Measurements from ENCODE around the gene NID2.

DNA sequence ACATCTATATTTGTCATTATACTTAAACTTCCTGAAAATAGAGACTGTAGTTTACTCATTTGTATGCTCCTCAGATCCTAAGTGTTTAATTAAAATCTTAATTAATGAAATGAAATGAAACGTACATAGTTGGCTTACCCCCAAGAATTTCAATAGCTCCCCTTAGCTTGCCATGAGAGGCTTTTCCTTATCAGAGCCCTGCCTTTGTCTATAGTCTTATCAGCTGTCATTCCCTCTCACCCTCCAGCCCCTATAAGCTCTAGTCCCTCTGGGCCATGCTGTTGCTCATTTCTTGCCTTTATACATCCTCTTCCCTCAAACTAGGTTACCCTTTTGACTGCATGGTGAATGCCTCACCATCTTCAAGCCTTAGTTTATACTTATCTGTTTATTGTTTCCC is 80.6 kb downstream of the NID2 start:
- TF ChIP-seq, protein P1, sequence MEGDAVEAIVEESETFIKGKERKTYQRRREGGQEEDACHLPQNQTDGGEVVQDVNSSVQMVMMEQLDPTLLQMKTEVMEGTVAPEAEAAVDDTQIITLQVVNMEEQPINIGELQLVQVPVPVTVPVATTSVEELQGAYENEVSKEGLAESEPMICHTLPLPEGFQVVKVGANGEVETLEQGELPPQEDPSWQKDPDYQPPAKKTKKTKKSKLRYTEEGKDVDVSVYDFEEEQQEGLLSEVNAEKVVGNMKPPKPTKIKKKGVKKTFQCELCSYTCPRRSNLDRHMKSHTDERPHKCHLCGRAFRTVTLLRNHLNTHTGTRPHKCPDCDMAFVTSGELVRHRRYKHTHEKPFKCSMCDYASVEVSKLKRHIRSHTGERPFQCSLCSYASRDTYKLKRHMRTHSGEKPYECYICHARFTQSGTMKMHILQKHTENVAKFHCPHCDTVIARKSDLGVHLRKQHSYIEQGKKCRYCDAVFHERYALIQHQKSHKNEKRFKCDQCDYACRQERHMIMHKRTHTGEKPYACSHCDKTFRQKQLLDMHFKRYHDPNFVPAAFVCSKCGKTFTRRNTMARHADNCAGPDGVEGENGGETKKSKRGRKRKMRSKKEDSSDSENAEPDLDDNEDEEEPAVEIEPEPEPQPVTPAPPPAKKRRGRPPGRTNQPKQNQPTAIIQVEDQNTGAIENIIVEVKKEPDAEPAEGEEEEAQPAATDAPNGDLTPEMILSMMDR (IDR thresholded peaks at IDR 0.05 in 2 of 3, conservative IDR thresholded peaks at IDR 0.05 in 1 of 3; ENCODE audit: insufficient read depth in 2 of 3, low read depth in 1 of 3, low read length in 3 of 3): no peak
- TF ChIP-seq ZBTB7A (IDR thresholded peaks at IDR 0.05; ENCODE audit: borderline replicate concordance, control insufficient read depth, low read depth, low read length): no peak
- TF ChIP-seq, protein P2, sequence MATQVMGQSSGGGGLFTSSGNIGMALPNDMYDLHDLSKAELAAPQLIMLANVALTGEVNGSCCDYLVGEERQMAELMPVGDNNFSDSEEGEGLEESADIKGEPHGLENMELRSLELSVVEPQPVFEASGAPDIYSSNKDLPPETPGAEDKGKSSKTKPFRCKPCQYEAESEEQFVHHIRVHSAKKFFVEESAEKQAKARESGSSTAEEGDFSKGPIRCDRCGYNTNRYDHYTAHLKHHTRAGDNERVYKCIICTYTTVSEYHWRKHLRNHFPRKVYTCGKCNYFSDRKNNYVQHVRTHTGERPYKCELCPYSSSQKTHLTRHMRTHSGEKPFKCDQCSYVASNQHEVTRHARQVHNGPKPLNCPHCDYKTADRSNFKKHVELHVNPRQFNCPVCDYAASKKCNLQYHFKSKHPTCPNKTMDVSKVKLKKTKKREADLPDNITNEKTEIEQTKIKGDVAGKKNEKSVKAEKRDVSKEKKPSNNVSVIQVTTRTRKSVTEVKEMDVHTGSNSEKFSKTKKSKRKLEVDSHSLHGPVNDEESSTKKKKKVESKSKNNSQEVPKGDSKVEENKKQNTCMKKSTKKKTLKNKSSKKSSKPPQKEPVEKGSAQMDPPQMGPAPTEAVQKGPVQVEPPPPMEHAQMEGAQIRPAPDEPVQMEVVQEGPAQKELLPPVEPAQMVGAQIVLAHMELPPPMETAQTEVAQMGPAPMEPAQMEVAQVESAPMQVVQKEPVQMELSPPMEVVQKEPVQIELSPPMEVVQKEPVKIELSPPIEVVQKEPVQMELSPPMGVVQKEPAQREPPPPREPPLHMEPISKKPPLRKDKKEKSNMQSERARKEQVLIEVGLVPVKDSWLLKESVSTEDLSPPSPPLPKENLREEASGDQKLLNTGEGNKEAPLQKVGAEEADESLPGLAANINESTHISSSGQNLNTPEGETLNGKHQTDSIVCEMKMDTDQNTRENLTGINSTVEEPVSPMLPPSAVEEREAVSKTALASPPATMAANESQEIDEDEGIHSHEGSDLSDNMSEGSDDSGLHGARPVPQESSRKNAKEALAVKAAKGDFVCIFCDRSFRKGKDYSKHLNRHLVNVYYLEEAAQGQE (IDR thresholded peaks at IDR 0.05; ENCODE audit: borderline replicate concordance): no peak
- TF ChIP-seq, protein P2 (CRISPR knock-in tag; IDR thresholded peaks at IDR 0.05; ENCODE audit: low read depth): no peak
- TF ChIP-seq, protein P3, sequence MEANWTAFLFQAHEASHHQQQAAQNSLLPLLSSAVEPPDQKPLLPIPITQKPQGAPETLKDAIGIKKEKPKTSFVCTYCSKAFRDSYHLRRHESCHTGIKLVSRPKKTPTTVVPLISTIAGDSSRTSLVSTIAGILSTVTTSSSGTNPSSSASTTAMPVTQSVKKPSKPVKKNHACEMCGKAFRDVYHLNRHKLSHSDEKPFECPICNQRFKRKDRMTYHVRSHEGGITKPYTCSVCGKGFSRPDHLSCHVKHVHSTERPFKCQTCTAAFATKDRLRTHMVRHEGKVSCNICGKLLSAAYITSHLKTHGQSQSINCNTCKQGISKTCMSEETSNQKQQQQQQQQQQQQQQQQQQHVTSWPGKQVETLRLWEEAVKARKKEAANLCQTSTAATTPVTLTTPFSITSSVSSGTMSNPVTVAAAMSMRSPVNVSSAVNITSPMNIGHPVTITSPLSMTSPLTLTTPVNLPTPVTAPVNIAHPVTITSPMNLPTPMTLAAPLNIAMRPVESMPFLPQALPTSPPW (CRISPR knock-in tag; IDR thresholded peaks at IDR 0.05): no peak
- no peak for TF ChIP-seq PHF20 (IDR thresholded peaks at IDR 0.05; ENCODE audit: partially characterized antibody)
- TF ChIP-seq, protein P4, sequence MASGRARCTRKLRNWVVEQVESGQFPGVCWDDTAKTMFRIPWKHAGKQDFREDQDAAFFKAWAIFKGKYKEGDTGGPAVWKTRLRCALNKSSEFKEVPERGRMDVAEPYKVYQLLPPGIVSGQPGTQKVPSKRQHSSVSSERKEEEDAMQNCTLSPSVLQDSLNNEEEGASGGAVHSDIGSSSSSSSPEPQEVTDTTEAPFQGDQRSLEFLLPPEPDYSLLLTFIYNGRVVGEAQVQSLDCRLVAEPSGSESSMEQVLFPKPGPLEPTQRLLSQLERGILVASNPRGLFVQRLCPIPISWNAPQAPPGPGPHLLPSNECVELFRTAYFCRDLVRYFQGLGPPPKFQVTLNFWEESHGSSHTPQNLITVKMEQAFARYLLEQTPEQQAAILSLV (tag; IDR thresholded peaks at IDR 0.05): no peak
- TF ChIP-seq MYC (IDR thresholded peaks at IDR 0.05; ENCODE audit: low read depth, low read length): no peak
- TF ChIP-seq MYC (CRISPR knock-in tag; IDR thresholded peaks at IDR 0.05; ENCODE audit: borderline replicate concordance, low read depth): no peak
- TF ChIP-seq ZNF431 (CRISPR knock-in tag; IDR thresholded peaks at IDR 0.05): no peak

All from K562 (cell line).